Pancreas (tissue), 10 donors: ENCODE measurements around the gene SMCO4. TPM values are rescaled to one million over a fixed set of nuclear protein-coding genes. Genes with fewer than 3 reads are reported as not detected.

Experiments
- ATAC-seq, 4 donors: fragments of 200-7000 bp; cut with Tn5 transposase; one replicate each; pipeline versions ENCODE4 v1.8.0 to v1.9.1; 2020; ENCODE audit warnings: mild to moderate bottlenecking in 4 of 4, moderate library complexity in 4 of 4
- DNase-seq, 6 donors: peaks; one replicate each; pipeline ENCODE4 v3.0.0-alpha.2; 2020
- FAIRE-seq: peaks from 2 replicates; lab custom pipeline; 2012; peaks lifted over from hg19 to GRCh38; lab: Jason Lieb, UNC
- H3K27ac ChIP-seq, 4 donors: fragments of 200-600 bp; sonication (generic); 1 replicate in 3 of 4; 2 replicates in 1 of 4; pipeline versions ENCODE4 v1.5.0 to v1.8.0; 2020
- H3K27me3 ChIP-seq, 4 donors: fragments of 200-600 bp; one replicate each; pipeline ENCODE4 v1.8.0; 2021
- H3K36me3 ChIP-seq, 3 donors: fragments of 200-600 bp; sonication (generic) in 1 of 3; one replicate each; pipeline versions ENCODE4 v1.5.0 to v1.8.0; 2020 to 2021
- H3K4me1 ChIP-seq, 3 donors: fragments of 200-600 bp; one replicate each; pipeline ENCODE4 v1.8.0; 2021
- H3K4me3 ChIP-seq, 4 donors: fragments of 200-600 bp; sonication (generic) in 2 of 4; one replicate each; pipeline versions ENCODE4 v1.5.0 to v1.8.0; 2020 to 2021
- H3K9me3 ChIP-seq, 4 donors: fragments of 200-600 bp; one replicate each; pipeline ENCODE4 v1.8.0; 2021
- WGBS, 2 donors: extraction: QIAGEN DNeasy Blood & Tissue Kit; methylation state at CpG; one replicate each; pipeline ENCODE4 v1.1.7; 2013; 5-methylcytosine and 5-hydroxymethylcytosine counted together
- intact Hi-C, 3 donors: fragments of 100-400 bp; cut with DNase I; formaldehyde crosslinking; loops; one replicate each; pipeline versions ENCODE4 v1.11.1 to v1.14.2; 2022
- polyA plus RNA-seq, 2 donors: library from polyadenylated mRNA; stranded (reverse); fragments of 200-250 nt; gene quantifications; one replicate each; pipeline ENCODE4 v1.2.3, GENCODE V29; 2013
- total RNA-seq, 6 donors: library from RNA; stranded (reverse); fragmentation: NEBNext Ultra II Directional in 4 of 6; extraction: Animal tissue kit (Norgen Biotek cat#: 25700) in 4 of 6; gene quantifications; one replicate each; pipeline versions ENCODE4 v1.2.1 to v1.2.4, GENCODE V29; 2021 to 2023
- TF ChIP-seq, protein P1 (sequence below), 4 donors: fragments of 200-600 bp; sonication (generic) in 3 of 4; IDR thresholded peaks; one replicate each; pipeline versions ENCODE4 v1.5.0 to v1.8.0; 2021; ENCODE audit warnings: antibody characterized with exemption in 4 of 4
- donor health status: healthy with polysubstance abuse.
- donor health status: DM: no; HTN: no; CAD: no; lungs with moderate emphysema.
- donor health status: DM: no; HTN: no; CAD: no.
- donor health status: control.
- donor health status: control.
- donor health status: Bipolar disorder and iron deficiency.
- donor health status: DM: yes; HTN: yes; CAD: no.
- donor health status: DM: no; HTN: no; CAD: no.
- donor health status: DM: no; HTN: no; CAD: no.
- donor health status: DM: yes; HTN: yes; CAD: no.

SMCO4 gene
- total and polyA plus RNA-seq, 8 donors: 15.6 to 41.8 (median 19.6) TPM

DNA sequence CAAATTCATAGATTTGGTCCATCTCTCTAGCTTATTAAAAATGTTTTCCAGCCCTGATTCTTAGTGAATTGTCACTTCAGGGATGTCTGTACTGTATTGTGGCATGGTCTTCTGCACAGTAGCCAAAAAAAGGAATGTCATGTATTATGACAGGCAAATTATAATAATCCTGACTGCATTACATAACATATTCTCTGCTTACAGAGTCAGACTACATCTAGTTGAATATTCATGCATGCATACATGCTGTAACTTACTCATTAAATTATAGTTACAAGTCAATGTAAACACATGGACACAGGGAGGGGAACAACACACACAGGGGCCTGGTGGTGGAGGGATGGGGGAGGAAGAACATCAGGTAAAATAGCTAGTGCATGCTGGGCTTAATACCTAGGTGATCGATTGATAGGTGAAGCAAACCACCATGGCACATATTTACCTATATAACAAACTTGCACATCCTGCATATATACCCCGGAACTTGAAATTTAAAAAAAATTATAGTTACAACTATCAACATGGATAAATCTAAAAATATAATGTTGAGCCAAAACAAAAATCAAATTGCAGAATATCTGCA lies 31.5 kb upstream of the SMCO4 start:
- no peak for ATAC-seq
- DNase-seq: no peak
- no peaks in the 10 kb centered on the region for H3K9me3 ChIP-seq
- H3K4me1 ChIP-seq: peaks cover 5 to 9% (median 9%) of the 10 kb centered on the region in 3 donors
- intact Hi-C loops: no loop called here
- FAIRE-seq: no peak
- no peaks in the 10 kb centered on the region for H3K36me3 ChIP-seq
- H3K4me3 ChIP-seq: no peak overlapping the region
- H3K27me3 ChIP-seq: no peaks in the 10 kb centered on the region
- TF ChIP-seq, protein P1, sequence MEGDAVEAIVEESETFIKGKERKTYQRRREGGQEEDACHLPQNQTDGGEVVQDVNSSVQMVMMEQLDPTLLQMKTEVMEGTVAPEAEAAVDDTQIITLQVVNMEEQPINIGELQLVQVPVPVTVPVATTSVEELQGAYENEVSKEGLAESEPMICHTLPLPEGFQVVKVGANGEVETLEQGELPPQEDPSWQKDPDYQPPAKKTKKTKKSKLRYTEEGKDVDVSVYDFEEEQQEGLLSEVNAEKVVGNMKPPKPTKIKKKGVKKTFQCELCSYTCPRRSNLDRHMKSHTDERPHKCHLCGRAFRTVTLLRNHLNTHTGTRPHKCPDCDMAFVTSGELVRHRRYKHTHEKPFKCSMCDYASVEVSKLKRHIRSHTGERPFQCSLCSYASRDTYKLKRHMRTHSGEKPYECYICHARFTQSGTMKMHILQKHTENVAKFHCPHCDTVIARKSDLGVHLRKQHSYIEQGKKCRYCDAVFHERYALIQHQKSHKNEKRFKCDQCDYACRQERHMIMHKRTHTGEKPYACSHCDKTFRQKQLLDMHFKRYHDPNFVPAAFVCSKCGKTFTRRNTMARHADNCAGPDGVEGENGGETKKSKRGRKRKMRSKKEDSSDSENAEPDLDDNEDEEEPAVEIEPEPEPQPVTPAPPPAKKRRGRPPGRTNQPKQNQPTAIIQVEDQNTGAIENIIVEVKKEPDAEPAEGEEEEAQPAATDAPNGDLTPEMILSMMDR (IDR thresholded peaks at IDR 0.05): no peak
- H3K27ac ChIP-seq: no peak overlapping the region
- WGBS, 2 donors: 84 to 85% methylated on average over 2 of the region's 2 CpGs

DNA sequence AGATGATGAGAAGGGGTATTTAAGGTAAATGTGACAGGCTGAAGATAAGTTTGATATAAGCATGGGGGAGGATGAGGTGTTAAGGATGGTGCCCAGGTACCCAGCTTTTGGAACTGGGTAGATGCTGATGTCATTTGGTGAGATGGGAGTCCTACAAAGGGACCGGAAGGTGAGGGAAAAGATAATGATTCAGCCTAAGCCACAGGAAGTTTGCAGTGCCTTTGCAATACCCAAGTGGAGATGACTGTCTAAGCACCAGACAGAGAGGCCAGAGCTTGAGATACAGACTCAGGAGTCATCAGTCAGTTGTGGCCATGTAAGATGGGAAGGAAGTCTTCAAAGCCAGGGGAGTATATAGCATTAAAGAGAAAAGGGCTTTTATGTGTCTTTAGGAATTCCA lies 30.0 kb upstream of the SMCO4 start:
- 86 to 92% methylated on average over 1 of the region's 1 CpG for WGBS, 2 donors
- peaks cover 5 to 12% (median 10%) of the 10 kb centered on the region in 3 donors for H3K4me1 ChIP-seq
- ATAC-seq (no peak), DNase-seq (no peak), FAIRE-seq (no peak)
- H3K36me3 ChIP-seq: no peaks in the 10 kb centered on the region
- TF ChIP-seq, protein P1 (IDR thresholded peaks at IDR 0.05): no peak
- no peak overlapping the region for H3K4me3 ChIP-seq
- intact Hi-C loops: no loop called here
- no peaks in the 10 kb centered on the region for H3K27me3 ChIP-seq
- H3K27ac ChIP-seq: no peak overlapping the region
- no peaks in the 10 kb centered on the region for H3K9me3 ChIP-seq

- Histone ChIP-seq H3K4me1 (peaks cover 8 to 16% (median 15%) of the 10 kb centered on the region in 3 donors), H3K4me3 (no peak overlapping the region), H3K27ac (no peak overlapping the region), H3K27me3 (no peaks in the 10 kb centered on the region), H3K9me3 (no peaks in the 10 kb centered on the region), H3K36me3 (no peaks in the 10 kb centered on the region)
- no peak for FAIRE-seq
- 42 to 51% methylated on average over 3 of the region's 3 CpGs for WGBS, 2 donors
- ATAC-seq: no peak
- intact Hi-C loops: no loop called here
- DNase-seq: no peak
- TF ChIP-seq, protein P1 (IDR thresholded peaks at IDR 0.05): no peak
Measured at GRCh38 chr11:93572621-93573020, 29.4 kb upstream of the SMCO4 start.

DNA sequence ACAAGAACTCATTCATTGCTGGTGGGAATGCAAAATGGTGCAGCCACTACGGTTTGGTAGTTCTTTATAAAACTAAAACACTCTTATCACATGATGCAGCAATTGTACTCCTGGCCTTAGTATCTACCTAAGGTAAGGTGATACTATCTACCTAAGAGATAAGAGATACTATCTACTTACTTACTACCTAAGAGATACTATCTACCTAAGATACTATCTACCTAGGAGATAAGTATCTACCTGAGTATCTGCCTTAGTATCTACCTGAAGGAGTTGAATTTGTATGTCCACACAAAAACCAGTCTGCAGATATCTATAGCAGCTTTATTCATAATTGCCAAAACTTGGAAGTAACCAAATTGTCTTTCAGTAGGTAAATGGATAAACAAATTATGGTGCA lies 29.0 kb upstream of the SMCO4 start:
- ATAC-seq (no peak), DNase-seq (no peak), FAIRE-seq (no peak)
- Histone ChIP-seq H3K36me3 (no peaks in the 10 kb centered on the region), H3K27ac (no peak overlapping the region), H3K9me3 (no peaks in the 10 kb centered on the region), H3K27me3 (no peaks in the 10 kb centered on the region), H3K4me3 (no peak overlapping the region), H3K4me1 (peaks cover 12 to 21% (median 15%) of the 10 kb centered on the region in 3 donors)
- 81 to 88% methylated on average over 1 of the region's 1 CpG for WGBS, 2 donors
- intact Hi-C loops: no loop called here
- TF ChIP-seq, protein P1 (IDR thresholded peaks at IDR 0.05): no peak

DNA sequence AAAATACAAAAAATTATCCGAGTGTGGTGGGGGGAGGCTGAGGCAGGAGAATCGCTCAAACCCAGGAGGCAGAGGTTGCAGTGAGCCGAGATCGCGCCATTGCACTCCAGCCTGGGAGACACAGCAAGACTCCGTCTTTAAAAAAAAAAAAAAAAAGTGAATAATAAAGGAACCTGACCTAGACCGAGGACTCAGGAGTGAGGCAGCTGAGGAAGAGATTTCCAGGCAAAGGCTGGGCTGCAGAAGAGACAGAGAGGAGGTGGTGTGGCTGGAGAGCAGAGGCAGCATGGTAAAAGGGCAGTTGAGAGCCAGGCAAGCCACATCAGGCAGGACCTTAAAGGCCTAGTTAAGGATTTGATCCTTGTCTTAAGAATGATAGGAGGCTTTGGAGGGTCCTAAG lies 28.4 kb upstream of the SMCO4 start:
- Histone ChIP-seq H3K36me3 (no peaks in the 10 kb centered on the region), H3K4me3 (no peak overlapping the region), H3K9me3 (no peaks in the 10 kb centered on the region), H3K27me3 (no peaks in the 10 kb centered on the region), H3K27ac (no peak overlapping the region), H3K4me1 (peaks cover 15 to 22% (median 15%) of the 10 kb centered on the region in 3 donors)
- intact Hi-C loops: no loop called here
- TF ChIP-seq, protein P1 (IDR thresholded peaks at IDR 0.05): no peak
- 88 to 91% methylated on average over 7 of the region's 7 CpGs for WGBS, 2 donors
- FAIRE-seq (no peak), ATAC-seq (no peak), DNase-seq (no peak)
